Omental fat pad (tissue), 4 donors: ENCODE measurements around the gene NFIX. TPM values are rescaled to one million over a fixed set of nuclear protein-coding genes. Genes with fewer than 3 reads are reported as not detected.

Experiments
- ATAC-seq: fragments of 150-250 bp; one replicate; pipeline ENCODE4 v1.9.1; 2016; ENCODE audit warnings: mild to moderate bottlenecking, moderate library complexity; ENCODE audit not compliant: low FRiP score
- DNase-seq: peaks from one replicate; pipeline ENCODE4 v3.0.0-alpha.2; 2019; ENCODE audit warnings: low spot score
- total RNA-seq, 4 donors: library from RNA; depleted of rRNA; stranded (reverse); fragments of >200 nt; gene quantifications; one replicate each; pipeline ENCODE4 v1.1.0, GENCODE V29; 2016
- TF ChIP-seq, protein P1 (sequence below), 3 donors: fragments of 450-650 bp; IDR thresholded peaks; one replicate each; pipeline ENCODE4 v1.5.1; 2016 to 2017; ENCODE audit warnings: antibody characterized with exemption in 3 of 3, mild to moderate bottlenecking in 3 of 3, moderate library complexity in 2 of 3

The NFIX gene
- total RNA-seq, 4 donors from 2014 or later, result 39.5 to 53.1 (median 43.0) TPM

DNA sequence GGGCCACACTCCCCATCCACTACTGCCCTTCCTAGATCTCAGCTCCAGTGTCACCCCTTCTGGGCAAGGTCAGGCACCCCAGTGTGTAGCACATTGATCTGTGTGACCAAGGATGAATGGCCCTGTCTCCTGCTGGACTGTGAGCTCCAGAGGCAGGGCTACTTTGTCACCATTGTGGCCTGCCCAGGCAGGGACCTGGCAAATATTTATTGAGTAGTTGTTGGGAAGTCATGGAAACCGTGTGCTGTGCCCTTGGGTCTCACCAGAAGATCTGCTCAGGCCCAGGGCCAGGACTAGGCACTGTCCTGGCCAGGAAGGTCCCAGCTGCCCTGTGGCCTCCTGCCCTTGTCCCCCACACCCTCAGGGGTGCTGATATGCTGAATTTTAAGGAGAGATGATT is 133.3 kb downstream of the NFIX start:
- no peak for ATAC-seq
- TF ChIP-seq, protein P1, sequence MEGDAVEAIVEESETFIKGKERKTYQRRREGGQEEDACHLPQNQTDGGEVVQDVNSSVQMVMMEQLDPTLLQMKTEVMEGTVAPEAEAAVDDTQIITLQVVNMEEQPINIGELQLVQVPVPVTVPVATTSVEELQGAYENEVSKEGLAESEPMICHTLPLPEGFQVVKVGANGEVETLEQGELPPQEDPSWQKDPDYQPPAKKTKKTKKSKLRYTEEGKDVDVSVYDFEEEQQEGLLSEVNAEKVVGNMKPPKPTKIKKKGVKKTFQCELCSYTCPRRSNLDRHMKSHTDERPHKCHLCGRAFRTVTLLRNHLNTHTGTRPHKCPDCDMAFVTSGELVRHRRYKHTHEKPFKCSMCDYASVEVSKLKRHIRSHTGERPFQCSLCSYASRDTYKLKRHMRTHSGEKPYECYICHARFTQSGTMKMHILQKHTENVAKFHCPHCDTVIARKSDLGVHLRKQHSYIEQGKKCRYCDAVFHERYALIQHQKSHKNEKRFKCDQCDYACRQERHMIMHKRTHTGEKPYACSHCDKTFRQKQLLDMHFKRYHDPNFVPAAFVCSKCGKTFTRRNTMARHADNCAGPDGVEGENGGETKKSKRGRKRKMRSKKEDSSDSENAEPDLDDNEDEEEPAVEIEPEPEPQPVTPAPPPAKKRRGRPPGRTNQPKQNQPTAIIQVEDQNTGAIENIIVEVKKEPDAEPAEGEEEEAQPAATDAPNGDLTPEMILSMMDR (IDR thresholded peaks at IDR 0.05), result no peak
- DNase-seq, result no peak

DNA sequence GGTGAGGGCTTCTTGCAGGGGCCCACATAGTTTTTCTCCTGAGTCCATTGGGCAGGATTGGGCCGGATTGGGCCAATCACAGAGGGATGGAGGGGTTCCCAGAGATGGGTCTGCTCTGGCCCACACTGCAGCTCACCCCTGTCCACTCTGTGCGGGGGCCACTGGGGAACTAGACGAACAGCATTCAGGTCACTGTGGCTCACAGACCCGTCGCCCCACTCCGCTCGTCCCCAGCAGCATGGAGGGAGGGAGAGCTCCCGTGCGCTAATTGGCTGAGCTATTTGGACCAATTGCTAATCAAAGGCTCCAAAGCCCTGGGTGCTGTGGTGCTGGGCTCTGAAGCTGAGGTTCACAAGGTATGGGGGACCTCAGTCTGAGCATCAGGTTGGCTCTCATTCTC is 134.1 kb downstream of the NFIX start:
- TF ChIP-seq, protein P1 (IDR thresholded peaks at IDR 0.05), result no peak
- no peak for ATAC-seq

DNA sequence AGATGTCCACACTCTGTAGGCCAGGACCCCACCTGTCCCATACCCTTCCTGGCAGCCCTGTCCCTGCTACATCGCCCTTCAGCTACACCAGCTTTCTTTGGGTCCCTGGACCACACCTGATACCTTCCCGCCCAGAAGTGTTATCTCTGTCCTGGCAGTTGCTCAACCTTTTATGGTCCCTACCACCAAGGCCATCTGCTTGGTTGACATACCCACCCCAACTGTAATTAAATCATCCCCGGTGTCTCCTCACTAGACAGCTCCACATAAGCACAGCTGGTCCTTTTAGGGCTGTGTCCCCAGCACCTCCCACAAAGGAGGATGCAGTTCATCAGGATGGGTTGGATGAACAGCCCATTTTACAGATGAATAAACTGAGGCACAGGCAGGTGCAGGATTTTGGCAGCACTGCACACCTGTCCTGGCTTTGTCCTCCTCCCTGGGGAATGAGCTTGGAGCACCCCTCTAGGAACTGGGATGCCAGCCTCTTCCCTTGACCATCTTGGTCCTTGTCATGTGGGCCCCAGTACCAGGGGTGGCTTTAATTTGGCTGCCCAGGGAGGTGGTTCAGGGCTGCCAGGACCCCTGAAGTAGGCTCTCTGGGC is 135.7 kb downstream of the NFIX start:
- TF ChIP-seq, protein P1 (IDR thresholded peaks at IDR 0.05), result no peak
- ATAC-seq (no peak), DNase-seq (no peak)

More for the DNA sequence above, 134.1 kb downstream of the NFIX start:
- no peak for DNase-seq

DNA sequence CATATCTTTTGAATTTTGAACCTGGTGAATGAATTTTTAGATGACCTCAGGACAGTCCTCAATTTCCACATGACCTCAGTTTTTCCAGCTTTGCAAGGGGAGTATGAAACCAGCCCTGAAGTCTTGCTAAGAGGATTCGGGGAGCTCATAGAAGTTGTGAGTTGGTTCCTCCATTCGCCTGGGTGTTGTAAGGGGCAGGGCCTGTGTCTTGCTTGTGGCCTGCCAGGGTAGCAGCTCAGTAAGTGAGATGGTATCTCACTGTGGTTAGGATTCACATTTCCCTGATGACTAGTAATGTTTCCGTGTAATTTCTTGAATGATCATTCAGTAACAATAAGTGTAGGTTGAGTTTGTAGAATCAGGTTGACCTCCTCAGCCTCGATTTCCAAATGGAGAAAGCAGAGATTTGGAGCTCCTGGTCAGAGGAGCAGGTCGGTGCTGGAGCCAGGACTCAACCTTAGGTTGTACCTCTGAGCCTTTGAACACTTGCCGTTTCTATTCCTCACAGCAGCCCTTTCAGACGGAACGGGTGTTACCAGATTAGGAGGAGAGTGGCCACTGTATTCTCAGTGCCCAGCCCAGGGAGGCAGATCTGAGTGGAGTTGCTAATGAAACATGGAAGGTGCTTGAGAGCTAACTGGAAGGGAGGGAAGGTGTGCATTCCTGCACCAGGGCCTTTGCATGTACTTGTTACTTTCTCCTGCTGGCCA is 137.4 kb downstream of the NFIX start:
- DNase-seq, result no peak
- ATAC-seq, result no peak
- TF ChIP-seq, protein P1 (IDR thresholded peaks at IDR 0.05), result no peak

DNA sequence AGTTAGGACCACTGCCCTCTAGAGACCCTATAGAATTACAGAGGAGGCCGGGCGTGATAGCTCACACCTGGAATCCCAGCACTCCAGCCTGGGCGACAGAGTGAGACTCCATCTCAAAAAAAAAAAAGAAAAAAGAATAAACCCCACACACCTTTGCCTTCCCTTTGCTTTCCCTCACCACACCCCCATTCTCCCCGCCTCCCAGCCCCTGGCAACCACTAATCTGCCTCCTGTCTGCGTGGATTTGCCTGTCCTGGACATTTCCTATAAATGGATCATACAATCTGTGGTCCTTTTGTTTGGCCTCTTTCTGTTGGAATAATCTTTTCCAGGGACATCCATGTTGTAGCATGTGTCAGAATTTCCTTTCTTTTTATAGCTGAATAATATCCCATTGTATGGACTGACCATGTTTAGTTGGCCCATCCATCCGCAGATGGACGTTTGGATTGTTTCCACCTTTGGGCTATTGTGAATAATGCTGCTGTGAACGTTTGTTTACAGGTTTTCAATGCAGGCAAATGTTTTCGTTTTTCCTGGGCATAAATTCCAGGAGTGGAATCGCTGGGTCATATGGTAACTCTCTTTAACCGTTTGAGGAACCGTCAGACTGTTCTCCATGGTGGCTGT is 138.1 kb downstream of the NFIX start:
- ATAC-seq (no peak), DNase-seq (no peak)
- TF ChIP-seq, protein P1 (IDR thresholded peaks at IDR 0.05), result no peak

DNA sequence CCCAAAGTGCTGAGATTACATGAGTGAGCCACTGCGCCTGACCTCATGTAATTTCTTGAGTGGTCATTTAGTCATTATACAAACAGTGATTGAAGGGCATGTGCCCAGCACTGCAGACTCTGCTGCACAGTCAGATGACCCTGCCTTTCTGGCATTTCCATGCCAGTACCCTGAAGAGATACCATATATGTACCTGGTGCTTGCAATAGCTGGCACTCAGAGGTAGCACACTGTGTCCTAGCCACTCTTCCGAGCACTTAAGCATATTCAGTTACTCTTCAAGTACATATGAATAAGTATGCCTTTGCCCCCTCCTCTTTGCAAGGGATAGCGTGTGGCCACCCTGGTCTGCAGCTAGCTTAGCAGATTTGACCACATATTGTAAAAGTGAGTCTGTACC is 139.4 kb downstream of the NFIX start:
- TF ChIP-seq, protein P1 (IDR thresholded peaks at IDR 0.05), result no peak
- ATAC-seq, result no peak

More for the DNA sequence above, 139.4 kb downstream of the NFIX start:
- DNase-seq, result no peak
